ENCODE measurements around the gene KLK4. TPM values are rescaled to one million over a fixed set of nuclear protein-coding genes. Genes with fewer than 3 reads are reported as not detected.

Gene KLK4
- total and polyA plus RNA-seq, 3 donors from 2014 or later: 0.31 to 2.9 (median 0.55) TPM

DNA sequence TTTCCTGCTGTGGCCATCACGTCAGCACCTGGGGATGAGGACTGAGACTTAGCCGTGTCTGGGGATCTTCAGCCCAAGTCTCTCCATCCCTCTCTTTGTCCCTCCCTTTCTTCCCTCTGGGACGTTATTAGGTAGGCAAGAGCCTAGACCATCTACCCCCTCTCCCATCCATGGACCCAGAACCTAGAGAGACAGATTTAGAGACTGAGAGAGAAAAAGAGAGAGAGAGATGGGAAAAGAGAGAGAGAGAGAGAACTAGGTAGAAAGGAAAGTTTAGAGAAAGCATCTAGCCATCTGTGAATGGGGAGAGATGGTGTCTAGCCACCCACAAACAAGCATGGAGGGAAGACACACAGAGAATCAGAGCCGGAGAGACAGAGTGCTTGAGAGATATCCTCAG lies 473 bp downstream of the KLK4 start:
- DNase-seq: no peak
- Histone ChIP-seq H3K27me3 (no peaks in the 10 kb centered on the region), H3K36me3 (ENCODE audit: low read depth, missing control alignments) (no peaks in the 10 kb centered on the region), H3K9me3 (no peaks in the 10 kb centered on the region), H3K4me3 (no peak overlapping the region), H3K4me1 (no peaks in the 10 kb centered on the region), H3K27ac (no peak overlapping the region)
- 69 to 76% methylated on average over 4 of the region's 4 CpGs for WGBS, 2 donors
- intact Hi-C loops (cut with DNase I; ENCODE audit: low total_unique reads): no loop called here
- no peak for TF ChIP-seq POLR2A (IDR thresholded peaks at IDR 0.05)

DNA sequence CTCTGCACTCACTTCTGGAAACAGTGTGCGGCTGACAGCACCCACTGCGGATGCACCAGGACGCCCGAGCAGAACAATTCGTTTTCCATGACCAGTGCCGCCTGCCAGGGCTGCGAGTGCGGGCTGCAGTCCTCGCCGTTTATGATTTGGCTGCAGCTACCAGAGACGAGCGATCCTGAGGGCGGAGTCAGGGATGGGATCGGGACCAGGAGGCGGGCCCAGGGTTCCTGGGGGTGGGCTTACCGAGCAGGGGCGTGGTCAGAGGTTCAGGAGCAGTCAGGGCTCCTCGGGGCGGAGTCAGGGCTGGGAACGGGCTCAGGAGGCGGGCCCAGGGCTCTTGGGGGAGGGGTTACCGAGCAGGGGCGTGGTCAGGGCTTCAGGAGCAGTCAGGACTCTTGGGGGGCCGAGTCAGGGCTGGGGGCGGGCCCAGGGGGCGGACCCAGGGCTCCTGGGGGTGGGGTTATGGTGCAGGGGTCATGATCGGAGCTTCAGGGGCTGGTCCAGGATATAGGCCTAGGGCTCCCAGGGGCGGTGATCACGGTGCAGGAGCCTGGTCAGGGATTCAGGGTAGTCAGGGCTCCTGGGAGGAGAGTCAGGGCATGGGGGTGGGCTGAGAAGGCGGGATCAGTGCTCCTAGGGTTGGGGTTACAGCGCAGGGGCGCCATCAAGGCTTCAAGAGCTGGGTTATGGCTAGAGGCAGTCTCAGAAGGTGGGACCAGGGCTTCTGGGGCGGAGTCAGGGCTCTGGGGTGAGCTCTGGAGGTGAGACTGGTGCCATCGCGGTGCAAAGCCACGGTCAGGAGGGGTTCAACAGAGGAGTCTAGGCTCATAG lies 1.7 kb downstream of the KLK4 start:
- peak; percentile 72 for DNase-seq

DNA sequence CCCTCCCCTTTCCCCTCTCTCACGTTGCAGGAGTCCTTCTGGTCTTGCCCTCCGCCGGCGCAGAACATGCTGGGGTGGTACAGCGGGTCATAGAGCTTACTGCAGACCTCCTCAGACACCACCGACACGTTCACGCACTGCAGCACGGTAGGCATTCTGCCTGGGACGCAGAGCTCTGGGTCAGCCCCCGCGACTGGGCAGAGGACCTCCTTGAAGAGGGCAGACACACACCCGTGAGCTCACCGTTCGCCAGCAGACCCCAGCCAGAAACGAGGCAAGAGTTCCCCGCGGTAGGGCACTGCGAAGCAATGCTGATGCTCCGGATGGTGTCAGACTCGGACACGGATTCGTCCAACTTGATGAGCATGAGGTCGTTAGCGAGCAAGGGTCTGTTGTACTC lies 2.9 kb downstream of the KLK4 start:
- Histone ChIP-seq H3K9me3 (no peaks in the 10 kb centered on the region), H3K27me3 (no peaks in the 10 kb centered on the region), H3K4me1 (no peaks in the 10 kb centered on the region), H3K27ac (no peak overlapping the region), H3K4me3 (no peak overlapping the region), H3K36me3 (ENCODE audit: low read depth, missing control alignments) (no peaks in the 10 kb centered on the region)
- DNase-seq: no peak
- 22 to 50% methylated on average over 9 to 25 of the region's 25 CpGs for WGBS, 2 donors
- TF ChIP-seq, protein P1, sequence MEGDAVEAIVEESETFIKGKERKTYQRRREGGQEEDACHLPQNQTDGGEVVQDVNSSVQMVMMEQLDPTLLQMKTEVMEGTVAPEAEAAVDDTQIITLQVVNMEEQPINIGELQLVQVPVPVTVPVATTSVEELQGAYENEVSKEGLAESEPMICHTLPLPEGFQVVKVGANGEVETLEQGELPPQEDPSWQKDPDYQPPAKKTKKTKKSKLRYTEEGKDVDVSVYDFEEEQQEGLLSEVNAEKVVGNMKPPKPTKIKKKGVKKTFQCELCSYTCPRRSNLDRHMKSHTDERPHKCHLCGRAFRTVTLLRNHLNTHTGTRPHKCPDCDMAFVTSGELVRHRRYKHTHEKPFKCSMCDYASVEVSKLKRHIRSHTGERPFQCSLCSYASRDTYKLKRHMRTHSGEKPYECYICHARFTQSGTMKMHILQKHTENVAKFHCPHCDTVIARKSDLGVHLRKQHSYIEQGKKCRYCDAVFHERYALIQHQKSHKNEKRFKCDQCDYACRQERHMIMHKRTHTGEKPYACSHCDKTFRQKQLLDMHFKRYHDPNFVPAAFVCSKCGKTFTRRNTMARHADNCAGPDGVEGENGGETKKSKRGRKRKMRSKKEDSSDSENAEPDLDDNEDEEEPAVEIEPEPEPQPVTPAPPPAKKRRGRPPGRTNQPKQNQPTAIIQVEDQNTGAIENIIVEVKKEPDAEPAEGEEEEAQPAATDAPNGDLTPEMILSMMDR (IDR thresholded peaks at IDR 0.05): no peak
- no peak for TF ChIP-seq POLR2A (IDR thresholded peaks at IDR 0.05)
- intact Hi-C loops (cut with DNase I; ENCODE audit: low total_unique reads): no loop called here

More for the DNA sequence above, 1.7 kb downstream of the KLK4 start:
- WGBS, 2 donors: 4 to 10% methylated on average over 21 to 36 of the region's 36 CpGs
- H3K4me1 ChIP-seq: no peaks in the 10 kb centered on the region
- H3K4me3 ChIP-seq: peak overlapping the region; percentile 9 to 41
- no peaks in the 10 kb centered on the region for H3K27me3 ChIP-seq
- no peaks in the 10 kb centered on the region for H3K9me3 ChIP-seq
- TF ChIP-seq, protein P1 (IDR thresholded peaks at IDR 0.05): no peak
- TF ChIP-seq POLR2A (IDR thresholded peaks at IDR 0.05): no peak
- no peaks in the 10 kb centered on the region for H3K36me3 ChIP-seq (ENCODE audit: low read depth, missing control alignments)
- intact Hi-C loops (cut with DNase I; ENCODE audit: low total_unique reads): no loop called here
- no peak overlapping the region for H3K27ac ChIP-seq

DNA sequence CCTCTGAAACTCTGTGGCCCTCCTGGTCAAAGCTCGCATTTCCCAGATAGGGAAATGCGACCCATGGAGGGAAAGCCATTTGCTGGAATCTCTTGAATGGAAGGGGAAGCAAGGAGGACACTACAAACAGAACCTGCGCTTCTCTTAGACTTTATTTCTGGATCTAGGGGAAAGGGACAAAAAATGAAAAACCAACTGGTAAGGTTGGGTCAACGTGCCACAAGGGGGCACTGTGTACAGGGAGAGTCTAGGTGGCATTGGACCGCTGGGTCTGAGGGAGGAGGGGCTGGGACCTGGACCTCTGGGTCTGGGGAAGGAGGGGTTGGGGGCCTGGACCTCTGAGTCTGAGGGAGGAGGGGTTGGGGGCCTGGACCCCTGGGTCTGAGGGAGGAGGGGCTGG lies 5.0 kb downstream of the KLK4 start:
- H3K27ac ChIP-seq: no peak overlapping the region
- DNase-seq: peak; percentile 52
- no peak for TF ChIP-seq POLR2A (IDR thresholded peaks at IDR 0.05)
- TF ChIP-seq, protein P1 (IDR thresholded peaks at IDR 0.05): peak in 1 of 3 experiments; percentile 33

DNA sequence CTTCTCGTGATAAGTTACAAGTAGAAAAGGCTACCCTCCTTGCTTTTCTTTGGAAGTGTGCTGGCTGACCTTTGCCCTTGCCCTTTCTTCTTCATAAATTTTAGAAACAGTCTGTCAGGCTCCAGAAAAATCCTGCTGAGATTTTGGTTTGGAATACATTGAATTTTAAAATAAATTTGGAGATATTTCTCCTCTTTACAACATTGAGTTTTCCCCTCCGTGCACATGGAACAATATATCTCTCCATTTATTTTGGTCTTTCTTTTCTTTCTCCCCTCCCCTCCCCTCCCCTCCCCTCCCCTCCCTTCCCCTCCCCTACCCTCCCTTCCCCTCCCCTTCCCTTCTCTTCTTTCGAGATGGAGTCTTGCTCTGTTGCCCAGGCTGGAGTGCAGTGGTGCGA lies 8.6 kb downstream of the KLK4 start:
- Histone ChIP-seq H3K4me3 (no peak overlapping the region), H3K9me3 (no peaks in the 10 kb centered on the region), H3K36me3 (ENCODE audit: low read depth, missing control alignments) (no peaks in the 10 kb centered on the region), H3K27me3 (no peaks in the 10 kb centered on the region), H3K4me1 (no peaks in the 10 kb centered on the region), H3K27ac (no peak overlapping the region)
- intact Hi-C loops (cut with DNase I; ENCODE audit: low total_unique reads): no loop called here
- TF ChIP-seq, protein P1 (IDR thresholded peaks at IDR 0.05): no peak
- no peak for TF ChIP-seq POLR2A (IDR thresholded peaks at IDR 0.05)
- no peak for DNase-seq
- 79 to 84% methylated on average over 4 of the region's 4 CpGs for WGBS, 2 donors

More for the DNA sequence above, 5.0 kb downstream of the KLK4 start:
- no peaks in the 10 kb centered on the region for H3K36me3 ChIP-seq (ENCODE audit: low read depth, missing control alignments)
- H3K4me3 ChIP-seq: no peak overlapping the region
- no peaks in the 10 kb centered on the region for H3K4me1 ChIP-seq
- H3K27me3 ChIP-seq: no peaks in the 10 kb centered on the region
- H3K9me3 ChIP-seq: no peaks in the 10 kb centered on the region
- WGBS, 2 donors: 49 to 50% methylated on average over 5 of the region's 5 CpGs
- intact Hi-C loops (cut with DNase I; ENCODE audit: low total_unique reads): no loop called here
